ENCODE measurements around the gene FECH. TPM values are rescaled to one million over a fixed set of nuclear protein-coding genes. Genes with fewer than 3 reads are reported as not detected.

The FECH gene
- total and polyA plus RNA-seq, 10 of the 15 experiments (the other 5 are each of a cell fraction or from before 2014, with no cell fraction given) = 9.9 to 50.0 (median 30.1) TPM

- TF ChIP-seq, protein P1, sequence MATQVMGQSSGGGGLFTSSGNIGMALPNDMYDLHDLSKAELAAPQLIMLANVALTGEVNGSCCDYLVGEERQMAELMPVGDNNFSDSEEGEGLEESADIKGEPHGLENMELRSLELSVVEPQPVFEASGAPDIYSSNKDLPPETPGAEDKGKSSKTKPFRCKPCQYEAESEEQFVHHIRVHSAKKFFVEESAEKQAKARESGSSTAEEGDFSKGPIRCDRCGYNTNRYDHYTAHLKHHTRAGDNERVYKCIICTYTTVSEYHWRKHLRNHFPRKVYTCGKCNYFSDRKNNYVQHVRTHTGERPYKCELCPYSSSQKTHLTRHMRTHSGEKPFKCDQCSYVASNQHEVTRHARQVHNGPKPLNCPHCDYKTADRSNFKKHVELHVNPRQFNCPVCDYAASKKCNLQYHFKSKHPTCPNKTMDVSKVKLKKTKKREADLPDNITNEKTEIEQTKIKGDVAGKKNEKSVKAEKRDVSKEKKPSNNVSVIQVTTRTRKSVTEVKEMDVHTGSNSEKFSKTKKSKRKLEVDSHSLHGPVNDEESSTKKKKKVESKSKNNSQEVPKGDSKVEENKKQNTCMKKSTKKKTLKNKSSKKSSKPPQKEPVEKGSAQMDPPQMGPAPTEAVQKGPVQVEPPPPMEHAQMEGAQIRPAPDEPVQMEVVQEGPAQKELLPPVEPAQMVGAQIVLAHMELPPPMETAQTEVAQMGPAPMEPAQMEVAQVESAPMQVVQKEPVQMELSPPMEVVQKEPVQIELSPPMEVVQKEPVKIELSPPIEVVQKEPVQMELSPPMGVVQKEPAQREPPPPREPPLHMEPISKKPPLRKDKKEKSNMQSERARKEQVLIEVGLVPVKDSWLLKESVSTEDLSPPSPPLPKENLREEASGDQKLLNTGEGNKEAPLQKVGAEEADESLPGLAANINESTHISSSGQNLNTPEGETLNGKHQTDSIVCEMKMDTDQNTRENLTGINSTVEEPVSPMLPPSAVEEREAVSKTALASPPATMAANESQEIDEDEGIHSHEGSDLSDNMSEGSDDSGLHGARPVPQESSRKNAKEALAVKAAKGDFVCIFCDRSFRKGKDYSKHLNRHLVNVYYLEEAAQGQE (IDR thresholded peaks at IDR 0.05; ENCODE audit: low read depth, low read length) = no peak
- TF ChIP-seq BACH1 (IDR thresholded peaks at IDR 0.05; ENCODE audit: borderline replicate concordance) (peak; percentile 34; the same call in 1 of the 2 replicates), KLF5 (IDR thresholded peaks at IDR 0.05; ENCODE audit: partially characterized antibody) (no peak), RAD51 (IDR thresholded peaks at IDR 0.05) (peak; percentile 87), JUNB (IDR thresholded peaks at IDR 0.05) (no peak), GATAD2B (conservative IDR thresholded peaks at IDR 0.05; ENCODE audit: low read depth) (no peak), NBN (IDR thresholded peaks at IDR 0.05) (0 out of 2 replicates have a peak, but pooled peaks have one; percentile 34), SPI1 (IDR thresholded peaks at IDR 0.05; ENCODE audit: borderline replicate concordance, insufficient read depth, low read depth, low read length) (peak; percentile 57; the same call in 1 of the 2 replicates), HDAC2 (IDR thresholded peaks at IDR 0.05) (no peak), ZBTB11 (CRISPR knock-in tag; IDR thresholded peaks at IDR 0.05) (no peak), ZZZ3 (IDR thresholded peaks at IDR 0.05; ENCODE audit: control insufficient read depth, insufficient read length, low read depth) (no peak), POU2F2 (IDR thresholded peaks at IDR 0.05; ENCODE audit: borderline replicate concordance, low read depth, low read length) (peak; percentile 33; the same call in 1 of the 3 replicates), TARDBP (IDR thresholded peaks at IDR 0.05; ENCODE audit: borderline replicate concordance) (no peak), GABPA (IDR thresholded peaks at IDR 0.05; ENCODE audit: low read depth) (no peak), ZNF384 (IDR thresholded peaks at IDR 0.05; ENCODE audit: borderline replicate concordance, low read depth, low read length) (no peak), MLLT1 (IDR thresholded peaks at IDR 0.05) (0 out of 2 replicates have a peak, but pooled peaks have one; percentile 50)
- TF ChIP-seq, protein P2, sequence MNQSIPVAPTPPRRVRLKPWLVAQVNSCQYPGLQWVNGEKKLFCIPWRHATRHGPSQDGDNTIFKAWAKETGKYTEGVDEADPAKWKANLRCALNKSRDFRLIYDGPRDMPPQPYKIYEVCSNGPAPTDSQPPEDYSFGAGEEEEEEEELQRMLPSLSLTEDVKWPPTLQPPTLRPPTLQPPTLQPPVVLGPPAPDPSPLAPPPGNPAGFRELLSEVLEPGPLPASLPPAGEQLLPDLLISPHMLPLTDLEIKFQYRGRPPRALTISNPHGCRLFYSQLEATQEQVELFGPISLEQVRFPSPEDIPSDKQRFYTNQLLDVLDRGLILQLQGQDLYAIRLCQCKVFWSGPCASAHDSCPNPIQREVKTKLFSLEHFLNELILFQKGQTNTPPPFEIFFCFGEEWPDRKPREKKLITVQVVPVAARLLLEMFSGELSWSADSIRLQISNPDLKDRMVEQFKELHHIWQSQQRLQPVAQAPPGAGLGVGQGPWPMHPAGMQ (IDR thresholded peaks at IDR 0.05; ENCODE audit: borderline replicate concordance) = no peak
Measured at GRCh38 chr18:57581301-57581934, 5.1 kb downstream of the FECH start (continued).

Measured in GM12878 (cell line).